Right atrium auricular region (tissue), 2 donors: ENCODE results near the gene PCYOX1L. TPM values are rescaled to one million over a fixed set of nuclear protein-coding genes. Genes with fewer than 3 reads are reported as not detected.

ENCODE experiments used
- DNase-seq: peaks from one replicate; pipeline ENCODE4 v3.0.0-alpha.2; 2019; ENCODE audit warnings: low spot score
- H3K27ac ChIP-seq, 2 donors: fragments of 200-600 bp; sonication (generic); 1 replicate in 1 of 2; 2 replicates in 1 of 2; pipeline ENCODE4 v1.5.1; 2016 to 2019
- H3K27me3 ChIP-seq, 2 donors: fragments of 200-600 bp; sonication (generic); one replicate each; pipeline versions ENCODE4 v1.5.1 to v1.6.0; 2017 to 2019
- H3K36me3 ChIP-seq: fragments of 200-600 bp; sonication (generic); one replicate; pipeline ENCODE4 v1.5.1; 2016
- H3K4me1 ChIP-seq, 2 donors: fragments of 200-600 bp; sonication (generic); one replicate each; pipeline versions ENCODE4 v1.5.1 to v1.6.0; 2017 to 2019
- H3K4me3 ChIP-seq, 2 donors: fragments of 200-600 bp; sonication (generic); 1 replicate in 1 of 2; 2 replicates in 1 of 2; pipeline ENCODE4 v1.5.1; 2017 to 2019; ENCODE audit warnings: mild to moderate bottlenecking in 1 of 2, moderate library complexity in 1 of 2
- H3K9me3 ChIP-seq, 2 donors: fragments of 200-600 bp; sonication (generic); one replicate each; pipeline ENCODE4 v1.5.1; 2019
- total RNA-seq, 2 donors: library from RNA; depleted of rRNA; stranded (reverse); fragments of >200 nt; gene quantifications; one replicate each; pipeline ENCODE4 v1.1.0, GENCODE V29; 2016
- TF ChIP-seq, protein P1 (sequence below), 2 donors: fragments of 200-600 bp; sonication (generic); IDR thresholded peaks; one replicate each; pipeline ENCODE4 v1.5.1; 2019; ENCODE audit warnings: antibody characterized with exemption in 2 of 2

The PCYOX1L gene
- total RNA-seq, 2 donors from 2014 or later, result 4.0 to 5.6 TPM

DNA sequence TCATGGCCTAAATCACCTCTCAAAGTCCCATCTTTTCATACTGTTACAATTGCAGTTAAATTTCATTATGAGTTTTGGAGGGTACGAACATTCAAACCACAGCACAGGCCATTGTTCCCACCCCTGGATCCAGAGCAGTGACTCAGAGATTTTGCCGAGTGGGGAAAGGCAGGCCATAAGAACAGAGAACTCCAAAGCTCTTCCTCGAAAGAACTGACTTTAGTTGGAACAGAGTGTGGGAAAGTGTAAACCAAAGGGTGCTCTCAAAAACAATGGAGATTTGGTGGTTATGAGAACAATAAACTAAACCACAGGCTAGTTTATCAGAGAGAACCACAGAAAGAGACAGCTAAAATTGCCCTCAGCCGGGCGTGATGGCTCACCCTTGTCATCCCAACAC lies 32.0 kb upstream of the PCYOX1L start:
- no peaks in the 10 kb centered on the region for H3K9me3 ChIP-seq
- H3K4me3 ChIP-seq, result no peak overlapping the region
- H3K36me3 ChIP-seq, result peaks cover 71% of the 10 kb centered on the region
- DNase-seq, result no peak
- TF ChIP-seq, protein P1, sequence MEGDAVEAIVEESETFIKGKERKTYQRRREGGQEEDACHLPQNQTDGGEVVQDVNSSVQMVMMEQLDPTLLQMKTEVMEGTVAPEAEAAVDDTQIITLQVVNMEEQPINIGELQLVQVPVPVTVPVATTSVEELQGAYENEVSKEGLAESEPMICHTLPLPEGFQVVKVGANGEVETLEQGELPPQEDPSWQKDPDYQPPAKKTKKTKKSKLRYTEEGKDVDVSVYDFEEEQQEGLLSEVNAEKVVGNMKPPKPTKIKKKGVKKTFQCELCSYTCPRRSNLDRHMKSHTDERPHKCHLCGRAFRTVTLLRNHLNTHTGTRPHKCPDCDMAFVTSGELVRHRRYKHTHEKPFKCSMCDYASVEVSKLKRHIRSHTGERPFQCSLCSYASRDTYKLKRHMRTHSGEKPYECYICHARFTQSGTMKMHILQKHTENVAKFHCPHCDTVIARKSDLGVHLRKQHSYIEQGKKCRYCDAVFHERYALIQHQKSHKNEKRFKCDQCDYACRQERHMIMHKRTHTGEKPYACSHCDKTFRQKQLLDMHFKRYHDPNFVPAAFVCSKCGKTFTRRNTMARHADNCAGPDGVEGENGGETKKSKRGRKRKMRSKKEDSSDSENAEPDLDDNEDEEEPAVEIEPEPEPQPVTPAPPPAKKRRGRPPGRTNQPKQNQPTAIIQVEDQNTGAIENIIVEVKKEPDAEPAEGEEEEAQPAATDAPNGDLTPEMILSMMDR (IDR thresholded peaks at IDR 0.05), result no peak
- H3K4me1 ChIP-seq, result peaks cover 0 to 20% of the 10 kb centered on the region in 2 donors
- no peak overlapping the region for H3K27ac ChIP-seq
- H3K27me3 ChIP-seq, result no peaks in the 10 kb centered on the region

DNA sequence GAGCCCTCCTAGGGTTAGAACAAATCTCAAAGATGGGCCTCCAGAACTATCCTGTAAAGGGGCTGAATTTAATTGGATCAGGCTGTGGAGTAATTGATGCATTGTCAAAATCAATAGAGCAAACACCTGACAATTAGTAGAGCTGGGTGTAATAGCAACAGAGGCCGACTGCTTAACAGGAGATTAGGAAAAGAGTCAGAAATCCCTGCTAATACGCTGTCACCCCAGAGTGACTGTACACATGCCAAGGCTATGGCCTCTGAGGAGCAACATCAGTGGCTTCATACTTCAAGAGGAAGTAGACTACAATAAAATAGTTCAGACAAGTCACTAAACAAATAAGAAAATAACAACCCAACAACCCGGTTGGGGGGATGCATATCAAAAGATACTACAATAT lies 31.2 kb upstream of the PCYOX1L start:
- TF ChIP-seq, protein P1 (IDR thresholded peaks at IDR 0.05), result no peak
- no peak for DNase-seq
- Histone ChIP-seq H3K27ac (no peak overlapping the region), H3K36me3 (peaks cover 79% of the 10 kb centered on the region), H3K4me1 (peaks cover 0 to 14% of the 10 kb centered on the region in 2 donors), H3K27me3 (no peaks in the 10 kb centered on the region), H3K9me3 (no peaks in the 10 kb centered on the region), H3K4me3 (no peak overlapping the region)

DNA sequence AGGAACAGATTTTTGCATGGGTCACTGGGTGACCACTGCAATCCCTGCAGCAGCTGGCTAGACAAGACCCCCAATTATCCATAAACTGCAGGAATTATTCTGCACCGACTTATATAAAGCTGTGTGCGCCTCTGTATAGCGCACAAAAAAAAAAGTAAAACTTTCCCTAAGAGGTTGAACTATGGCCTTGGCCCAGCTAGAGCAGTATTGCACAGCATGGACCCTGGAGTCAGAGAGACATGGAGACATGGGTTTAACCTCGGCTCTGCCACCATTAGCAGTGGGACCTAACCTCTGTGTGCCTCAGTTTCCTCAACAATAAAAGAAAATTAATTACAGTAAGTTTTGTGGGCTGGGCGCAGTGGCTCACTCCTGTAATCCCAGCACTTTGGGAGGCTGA lies 29.7 kb upstream of the PCYOX1L start:
- H3K9me3 ChIP-seq, result no peaks in the 10 kb centered on the region
- no peak overlapping the region for H3K27ac ChIP-seq
- TF ChIP-seq, protein P1 (IDR thresholded peaks at IDR 0.05), result no peak
- no peak overlapping the region for H3K4me3 ChIP-seq
- peaks cover 0 to under 1% of the 10 kb centered on the region in 2 donors for H3K4me1 ChIP-seq
- no peak for DNase-seq
- no peaks in the 10 kb centered on the region for H3K27me3 ChIP-seq
- H3K36me3 ChIP-seq, result peaks cover 81% of the 10 kb centered on the region

DNA sequence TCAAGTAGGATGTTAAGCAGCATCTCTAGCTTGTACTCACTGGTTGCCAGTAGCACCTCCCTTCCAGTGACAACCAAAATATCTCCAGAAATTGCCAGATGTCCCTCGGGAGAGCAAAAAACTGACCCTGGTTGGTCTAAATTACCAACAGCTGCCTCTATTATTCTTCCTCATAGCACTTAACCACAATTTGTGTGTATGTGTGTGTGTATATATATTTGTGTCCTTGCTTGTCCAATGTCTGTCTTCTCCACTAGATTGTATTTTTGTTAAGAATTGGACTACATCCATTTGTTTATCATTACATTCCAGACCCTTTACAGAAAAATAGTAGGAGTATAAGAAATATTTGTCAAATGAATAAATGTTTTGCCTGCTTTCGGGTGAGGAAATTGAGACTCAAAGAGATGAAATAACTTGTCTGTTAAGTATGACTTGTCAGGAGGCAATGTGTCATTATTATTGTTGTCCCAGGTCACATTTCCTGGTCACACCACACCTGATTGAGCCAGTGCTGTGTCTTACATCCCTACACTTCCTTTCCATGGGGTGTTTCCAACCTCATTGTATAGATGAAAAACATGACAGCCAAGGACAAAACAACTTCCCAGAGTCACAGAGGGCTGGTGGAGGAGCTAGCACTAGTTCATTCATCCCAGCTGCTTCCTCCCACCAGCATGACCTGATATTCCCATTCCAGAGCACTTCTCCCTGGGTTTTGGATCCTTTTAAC lies 24.0 kb upstream of the PCYOX1L start:
- DNase-seq, result no peak
- H3K36me3 ChIP-seq, result peaks cover 88% of the 10 kb centered on the region
- no peaks in the 10 kb centered on the region for H3K9me3 ChIP-seq
- H3K4me3 ChIP-seq, result no peak overlapping the region
- H3K4me1 ChIP-seq, result no peaks in the 10 kb centered on the region
- TF ChIP-seq, protein P1 (IDR thresholded peaks at IDR 0.05), result no peak
- no peak overlapping the region for H3K27ac ChIP-seq
- H3K27me3 ChIP-seq, result no peaks in the 10 kb centered on the region

DNA sequence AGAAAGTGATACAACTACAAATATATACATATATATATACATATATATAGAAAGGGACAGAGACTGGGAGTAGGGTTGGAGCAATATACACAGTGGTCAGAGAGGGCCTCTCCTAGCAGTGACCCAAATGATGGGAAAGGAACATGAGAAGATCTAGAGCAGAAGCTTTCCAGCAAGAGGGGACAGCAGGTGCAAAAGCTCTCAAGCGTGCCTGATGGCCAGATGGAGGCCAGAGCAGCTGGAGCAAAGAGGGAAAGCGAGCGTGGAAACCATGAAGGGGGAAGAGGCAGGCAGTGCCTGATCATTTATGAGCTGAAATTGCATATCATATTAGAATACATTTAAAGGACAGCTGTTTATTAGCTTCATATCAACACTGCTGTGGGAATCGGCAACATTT lies 20.1 kb upstream of the PCYOX1L start:
- Histone ChIP-seq H3K9me3 (no peaks in the 10 kb centered on the region), H3K4me3 (no peak overlapping the region), H3K27me3 (no peaks in the 10 kb centered on the region), H3K27ac (no peak overlapping the region), H3K4me1 (no peaks in the 10 kb centered on the region), H3K36me3 (peaks cover 79% of the 10 kb centered on the region)
- DNase-seq, result no peak
- TF ChIP-seq, protein P1 (IDR thresholded peaks at IDR 0.05), result no peak

DNA sequence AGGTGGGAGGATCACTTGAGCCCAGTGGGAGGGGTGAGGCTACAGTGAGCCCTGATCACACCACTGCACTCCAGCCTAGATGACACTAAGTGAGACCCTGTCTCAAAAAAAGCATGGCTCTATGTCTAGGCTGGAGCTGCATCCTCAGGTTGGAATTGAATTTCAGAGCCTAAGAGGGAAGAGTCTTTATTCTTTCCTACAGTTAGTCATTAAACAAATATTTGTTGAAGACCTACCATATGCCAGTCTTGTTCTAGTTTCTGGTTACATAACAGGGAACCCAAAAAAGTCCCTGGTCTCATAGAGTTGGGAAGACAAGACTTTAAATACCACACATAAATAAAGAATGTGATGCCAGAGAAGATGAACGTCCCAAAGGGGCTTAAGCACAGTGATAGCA lies 19.5 kb upstream of the PCYOX1L start:
- H3K36me3 ChIP-seq, result peaks cover 74% of the 10 kb centered on the region
- H3K4me3 ChIP-seq, result no peak overlapping the region
- no peaks in the 10 kb centered on the region for H3K27me3 ChIP-seq
- no peaks in the 10 kb centered on the region for H3K9me3 ChIP-seq
- H3K4me1 ChIP-seq, result no peaks in the 10 kb centered on the region
- TF ChIP-seq, protein P1 (IDR thresholded peaks at IDR 0.05), result no peak
- H3K27ac ChIP-seq, result no peak overlapping the region
- no peak for DNase-seq
